Thyroid gland (tissue), 4 donors: ENCODE measurements around the gene SEC31A. TPM values are rescaled to one million over a fixed set of nuclear protein-coding genes. Genes with fewer than 3 reads are reported as not detected.

Experiments
- DNase-seq, 2 donors: peaks; one replicate each; pipeline ENCODE4 v3.0.0-alpha.2; 2019
- H3K27ac ChIP-seq, 3 donors: fragments of 200-600 bp; sonication (generic); 1 replicate in 2 of 3; 2 replicates in 1 of 3; pipeline ENCODE4 v1.5.1; 2016 to 2019; ENCODE audit warnings: mild to moderate bottlenecking in 1 of 3, moderate library complexity in 1 of 3
- H3K27me3 ChIP-seq: fragments of 200-600 bp; sonication (generic); one replicate; pipeline ENCODE4 v1.5.1; 2019
- H3K36me3 ChIP-seq, 2 donors: fragments of 200-600 bp; sonication (generic); one replicate each; pipeline ENCODE4 v1.5.1; 2016 to 2019
- H3K4me1 ChIP-seq, 2 donors: fragments of 200-600 bp; sonication (generic); one replicate each; pipeline ENCODE4 v1.5.1; 2017 to 2019
- H3K4me3 ChIP-seq, 3 donors: fragments of 200-600 bp; sonication (generic); replicated peaks in 1 of 3; 1 replicate in 2 of 3; 2 replicates in 1 of 3; pipeline ENCODE4 v1.5.1; 2016; ENCODE audit warnings: mild to moderate bottlenecking in 1 of 3
- H3K9me3 ChIP-seq: fragments of 200-600 bp; sonication (generic); one replicate; pipeline ENCODE4 v1.5.1; 2017
- POLR2A ChIP-seq, 2 donors: fragments of 450-650 bp; IDR thresholded peaks; one replicate each; pipeline ENCODE4 v1.6.1; 2017; ENCODE audit warnings: antibody characterized with exemption in 2 of 2, mild to moderate bottlenecking in 2 of 2, moderate library complexity in 1 of 2
- WGBS, 2 donors: methylation state at CpG; one replicate each; pipeline ENCODE4 v1.1.5; 2017; 5-methylcytosine and 5-hydroxymethylcytosine counted together
- intact Hi-C: fragments of 100-400 bp; cut with DNase I; formaldehyde crosslinking; loops from one replicate; pipeline ENCODE4 v1.15.1; 2023
- total RNA-seq, 4 donors: library from RNA; depleted of rRNA; stranded (reverse); fragments of >200 nt; gene quantifications; one replicate each; pipeline ENCODE4 v1.2.3, GENCODE V29; 2016
- TF ChIP-seq, protein P1 (sequence below), 6 experiments: fragments of 200-600 bp in 3 of 6; fragments of 450-650 bp in 3 of 6; sonication (generic) in 3 of 6; IDR thresholded peaks; one replicate each; pipeline ENCODE4 v1.5.1; 2016 to 2019; ENCODE audit warnings: antibody characterized with exemption in 6 of 6, mild to moderate bottlenecking in 2 of 6, inconsistent platforms in 1 of 6, moderate library complexity in 1 of 6

Gene SEC31A
- total RNA-seq, 4 donors from 2014 or later, result 263 to 367 (median 292) TPM

DNA sequence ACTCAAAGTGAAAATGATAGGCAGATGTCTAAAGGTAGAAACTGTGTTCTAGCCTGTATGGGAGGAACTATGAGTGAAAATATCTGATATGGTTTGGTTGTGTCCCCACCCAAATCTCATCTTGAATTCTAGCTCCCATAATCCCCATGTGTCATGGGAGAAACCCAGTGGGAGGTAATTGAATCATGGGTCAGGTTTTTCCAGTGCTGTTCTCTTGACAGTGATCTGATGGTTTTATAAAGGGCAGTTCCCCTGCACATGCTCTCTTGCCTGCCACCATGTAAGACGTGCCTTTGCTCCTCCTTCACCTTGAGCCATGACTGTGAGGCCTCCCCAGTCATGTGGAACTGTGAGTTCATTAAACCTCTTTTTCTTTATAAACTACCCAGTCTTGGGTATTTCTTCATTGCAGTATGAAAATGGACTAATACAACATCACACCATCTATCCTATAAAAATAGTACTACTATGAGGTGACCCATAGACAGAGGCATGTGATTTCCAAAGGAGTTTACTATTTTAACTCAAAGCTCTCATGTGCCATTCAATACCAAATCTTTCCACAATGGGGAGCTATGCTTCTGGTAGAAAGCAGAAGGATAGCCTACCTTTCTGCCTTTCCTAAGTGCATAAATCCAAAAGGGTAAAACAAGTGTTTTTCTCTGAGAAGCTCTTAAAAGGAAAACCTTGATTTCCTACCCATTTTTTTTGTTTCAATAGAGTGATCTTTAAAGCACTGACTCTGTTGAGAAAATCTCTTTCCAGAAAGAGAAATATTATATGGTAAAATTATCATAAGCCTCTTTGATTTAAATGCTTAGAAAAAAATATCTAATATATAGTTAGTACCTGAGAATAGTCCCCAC is 38.8 kb downstream of the SEC31A start:
- Histone ChIP-seq H3K4me3 (no peak overlapping the region), H3K4me1 (no peaks in the 10 kb centered on the region), H3K27me3 (no peaks in the 10 kb centered on the region), H3K36me3 (peaks cover 65 to 90% of the 10 kb centered on the region in 2 donors), H3K9me3 (no peaks in the 10 kb centered on the region), H3K27ac (no peak overlapping the region)
- intact Hi-C loops, result no loop called here
- no peak for DNase-seq
- 83 to 86% methylated on average over 1 of the region's 1 CpG for WGBS, 2 donors
- TF ChIP-seq POLR2A (IDR thresholded peaks at IDR 0.05), result no peak
- TF ChIP-seq, protein P1, sequence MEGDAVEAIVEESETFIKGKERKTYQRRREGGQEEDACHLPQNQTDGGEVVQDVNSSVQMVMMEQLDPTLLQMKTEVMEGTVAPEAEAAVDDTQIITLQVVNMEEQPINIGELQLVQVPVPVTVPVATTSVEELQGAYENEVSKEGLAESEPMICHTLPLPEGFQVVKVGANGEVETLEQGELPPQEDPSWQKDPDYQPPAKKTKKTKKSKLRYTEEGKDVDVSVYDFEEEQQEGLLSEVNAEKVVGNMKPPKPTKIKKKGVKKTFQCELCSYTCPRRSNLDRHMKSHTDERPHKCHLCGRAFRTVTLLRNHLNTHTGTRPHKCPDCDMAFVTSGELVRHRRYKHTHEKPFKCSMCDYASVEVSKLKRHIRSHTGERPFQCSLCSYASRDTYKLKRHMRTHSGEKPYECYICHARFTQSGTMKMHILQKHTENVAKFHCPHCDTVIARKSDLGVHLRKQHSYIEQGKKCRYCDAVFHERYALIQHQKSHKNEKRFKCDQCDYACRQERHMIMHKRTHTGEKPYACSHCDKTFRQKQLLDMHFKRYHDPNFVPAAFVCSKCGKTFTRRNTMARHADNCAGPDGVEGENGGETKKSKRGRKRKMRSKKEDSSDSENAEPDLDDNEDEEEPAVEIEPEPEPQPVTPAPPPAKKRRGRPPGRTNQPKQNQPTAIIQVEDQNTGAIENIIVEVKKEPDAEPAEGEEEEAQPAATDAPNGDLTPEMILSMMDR (IDR thresholded peaks at IDR 0.05), result peak in 3 of 6 experiments; percentile 9 to 31 (median 25)

DNA sequence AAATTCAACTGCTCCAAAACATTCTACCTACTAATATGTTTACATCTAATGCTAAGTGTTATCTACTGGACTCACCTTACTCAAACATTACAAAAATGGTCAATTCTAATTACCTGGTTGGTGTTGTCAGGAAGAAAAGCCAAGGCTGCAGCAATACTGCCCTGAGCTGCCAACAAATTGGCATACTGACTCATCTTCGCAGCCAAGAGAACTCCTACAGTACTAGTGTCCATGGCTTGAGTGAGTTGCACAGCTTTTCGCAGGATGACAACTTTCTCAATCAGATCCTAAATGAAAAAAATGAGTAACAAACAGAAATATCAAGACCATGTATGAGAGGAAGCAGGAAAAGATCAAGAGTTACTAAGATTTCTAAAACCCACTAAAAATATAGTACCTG is 39.6 kb downstream of the SEC31A start:
- Histone ChIP-seq H3K4me1 (no peaks in the 10 kb centered on the region), H3K27ac (no peak overlapping the region), H3K9me3 (no peaks in the 10 kb centered on the region), H3K27me3 (no peaks in the 10 kb centered on the region), H3K4me3 (no peak overlapping the region), H3K36me3 (peaks cover 61 to 86% of the 10 kb centered on the region in 2 donors)
- TF ChIP-seq POLR2A (IDR thresholded peaks at IDR 0.05), result no peak
- no peak for DNase-seq
- WGBS, 2 donors, result 98 to 99% methylated on average over 2 of the region's 2 CpGs
- intact Hi-C loops, result no loop called here

DNA sequence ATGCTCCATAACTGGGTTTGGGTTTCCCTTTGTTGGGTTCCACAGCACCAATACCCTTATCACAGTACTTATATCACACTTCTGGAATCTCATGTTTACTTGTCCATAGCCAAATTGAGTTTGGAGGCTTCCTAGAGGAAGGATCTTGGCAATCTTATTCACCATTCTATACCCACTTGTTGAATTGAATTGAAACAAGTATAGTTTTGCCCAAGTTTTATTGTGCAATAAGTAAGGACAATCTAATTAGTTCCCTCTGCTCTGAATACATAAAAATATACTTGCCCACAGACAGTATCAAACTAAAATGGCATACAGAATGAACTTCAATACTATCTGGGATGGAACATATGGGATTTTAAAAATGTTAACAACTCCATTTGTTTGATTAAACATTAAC is 40.3 kb downstream of the SEC31A start:
- TF ChIP-seq POLR2A (IDR thresholded peaks at IDR 0.05), result no peak
- TF ChIP-seq, protein P1 (IDR thresholded peaks at IDR 0.05), result no peak
- Histone ChIP-seq H3K27me3 (no peaks in the 10 kb centered on the region), H3K27ac (no peak overlapping the region), H3K4me3 (no peak overlapping the region), H3K36me3 (peaks cover 60 to 83% of the 10 kb centered on the region in 2 donors), H3K4me1 (no peaks in the 10 kb centered on the region), H3K9me3 (no peaks in the 10 kb centered on the region)
- intact Hi-C loops, result no loop called here
- DNase-seq, result no peak

DNA sequence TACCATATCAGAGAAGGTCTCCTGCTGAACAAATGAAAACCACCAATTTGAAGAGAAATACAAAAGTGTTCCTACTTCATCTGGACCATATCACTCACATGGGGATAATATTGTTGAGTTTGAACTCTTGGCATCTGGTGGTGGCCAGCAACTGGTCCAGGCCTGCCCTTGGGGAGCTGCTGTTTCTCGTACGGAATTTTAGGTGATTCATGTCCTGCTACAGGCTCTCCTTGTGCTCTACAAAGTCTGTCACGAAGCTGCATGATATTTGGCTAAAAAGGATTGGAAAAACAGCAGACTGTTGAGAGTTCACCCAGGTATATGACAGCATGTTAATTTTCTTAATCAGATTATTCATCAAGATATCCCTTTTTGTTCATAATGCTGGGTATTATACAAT is 42.2 kb downstream of the SEC31A start:
- no peak overlapping the region for H3K4me3 ChIP-seq
- no peaks in the 10 kb centered on the region for H3K9me3 ChIP-seq
- no peak for DNase-seq
- intact Hi-C loops, result no loop called here
- WGBS, 2 donors, result 89 to 90% methylated on average over 3 of the region's 3 CpGs
- H3K27me3 ChIP-seq, result no peaks in the 10 kb centered on the region
- TF ChIP-seq POLR2A (IDR thresholded peaks at IDR 0.05), result no peak
- TF ChIP-seq, protein P1 (IDR thresholded peaks at IDR 0.05), result no peak
- H3K36me3 ChIP-seq, result peaks cover 61 to 76% of the 10 kb centered on the region in 2 donors
- no peaks in the 10 kb centered on the region for H3K4me1 ChIP-seq
- H3K27ac ChIP-seq, result no peak overlapping the region

DNA sequence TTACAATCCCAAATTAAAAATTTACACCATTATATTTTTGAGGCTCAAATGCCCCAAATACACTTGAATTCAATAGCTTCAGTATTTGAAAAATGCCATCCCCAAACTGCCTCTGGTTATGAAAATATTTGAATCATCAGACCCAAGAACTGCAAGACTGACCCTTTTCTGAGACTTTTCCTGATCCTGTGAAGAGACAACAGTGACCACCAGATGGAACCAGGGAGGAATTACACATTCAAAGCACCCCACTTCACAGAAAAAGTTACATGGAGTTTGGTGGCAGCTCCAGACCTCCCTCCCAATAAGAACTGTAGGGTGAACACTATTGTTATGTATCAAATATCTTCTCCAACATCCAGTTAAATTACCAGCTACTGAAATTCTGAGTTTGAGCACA is 48.4 kb downstream of the SEC31A start:
- no peak for DNase-seq
- no peak overlapping the region for H3K27ac ChIP-seq
- intact Hi-C loops, result no loop called here
- peaks cover 49 to 67% of the 10 kb centered on the region in 2 donors for H3K36me3 ChIP-seq
- no peak for TF ChIP-seq POLR2A (IDR thresholded peaks at IDR 0.05)
- TF ChIP-seq, protein P1 (IDR thresholded peaks at IDR 0.05), result no peak
- H3K4me1 ChIP-seq, result no peaks in the 10 kb centered on the region
- no peaks in the 10 kb centered on the region for H3K9me3 ChIP-seq
- H3K27me3 ChIP-seq, result no peaks in the 10 kb centered on the region
- no peak overlapping the region for H3K4me3 ChIP-seq
